ENCODE results near the gene ERAP2.

ERAP2 gene

GRCh38 chr5:96962540-96962991 is 86.3 kb downstream of the ERAP2 start:
- no peak for DNase-seq (ENCODE audit: low read depth in 3 of 3)

GRCh38 chr5:96963267-96963666 is 87.0 kb downstream of the ERAP2 start:
- no peak for DNase-seq (ENCODE audit: low read depth in 3 of 3)

- DNase-seq (ENCODE audit: low read depth in 3 of 3): no peak
Measured at GRCh38 chr5:96966801-96967200, 90.5 kb downstream of the ERAP2 start.

GRCh38 chr5:96967400-96967799 is 91.1 kb downstream of the ERAP2 start:
- DNase-seq (ENCODE audit: low read depth in 3 of 3): no peak

DNA sequence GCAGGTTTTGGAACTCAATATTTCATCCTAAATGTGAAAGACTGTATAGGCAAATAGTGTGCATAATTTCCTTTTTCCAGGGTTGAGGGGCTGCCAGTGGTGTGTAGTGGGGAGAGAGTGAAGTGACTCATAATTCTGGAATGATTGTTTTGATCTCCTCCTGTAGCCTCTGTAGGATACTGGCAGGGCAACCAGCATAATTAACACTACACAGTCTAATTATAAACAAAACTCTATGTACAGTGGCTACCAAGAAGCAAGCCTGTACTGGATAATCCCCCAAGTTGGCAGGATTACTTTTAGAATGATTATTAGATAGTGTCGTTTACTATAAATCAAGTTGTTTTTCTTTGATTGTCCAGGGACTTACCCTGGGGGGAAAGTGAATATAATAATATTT is 91.8 kb downstream of the ERAP2 start:
- DNase-seq (ENCODE audit: low read depth in 3 of 3): no peak

DNA sequence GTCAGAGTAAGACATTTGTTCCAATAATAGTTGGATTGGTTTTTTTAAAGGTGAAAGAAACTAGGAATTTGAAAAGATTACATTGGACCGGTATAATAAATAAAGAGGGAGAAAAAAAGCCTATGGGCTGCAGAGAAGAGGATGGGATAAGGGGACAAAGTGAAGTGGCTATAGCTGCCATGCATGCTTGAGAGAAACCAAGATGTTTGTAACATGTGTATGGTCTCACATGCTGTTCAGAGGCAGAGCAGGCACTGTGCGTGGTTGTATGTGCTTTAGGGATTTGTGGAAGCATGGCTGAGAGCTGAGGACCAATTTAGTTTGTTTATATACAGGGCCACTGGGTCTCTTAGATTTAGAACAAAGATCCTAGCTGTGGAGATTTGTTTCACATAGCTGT is 92.3 kb downstream of the ERAP2 start:
- no peak for DNase-seq (ENCODE audit: low read depth in 3 of 3)

All from stimulated activated CD4-positive, alpha-beta T cell treated with anti-CD3 and anti-CD28 coated beads, TNF-alpha, amount 100 ng/mL, for 24 hours (primary cell).